Femur (tissue), 1 donor: ENCODE results near the gene TSPAN19.

Experiments used
- DNase-seq: peaks from one replicate; pipeline ENCODE4 v3.0.0-alpha.2; 2017

TSPAN19 gene

GRCh38 chr12:84998341-84998740, 37.7 kb downstream of the TSPAN19 start:
- DNase-seq, result no peak

- no peak for DNase-seq
Observed at GRCh38 chr12:84996759-84997158, 39.3 kb downstream of the TSPAN19 start.

- DNase-seq, result no peak
Observed at GRCh38 chr12:84995641-84996040, 40.4 kb downstream of the TSPAN19 start.

- DNase-seq, result no peak
Observed at GRCh38 chr12:84994426-84994825, 41.7 kb downstream of the TSPAN19 start.

GRCh38 chr12:84986586-84986985, 49.5 kb downstream of the TSPAN19 start:
- no peak for DNase-seq

GRCh38 chr12:84986117-84986516, 50.0 kb downstream of the TSPAN19 start:
- no peak for DNase-seq

- DNase-seq, result no peak
Observed at GRCh38 chr12:84983289-84983688, 52.8 kb downstream of the TSPAN19 start.

- DNase-seq, result no peak
Observed at GRCh38 chr12:84982888-84983287, 53.2 kb downstream of the TSPAN19 start.

- no peak for DNase-seq
Observed at GRCh38 chr12:84978921-84979320, 57.2 kb downstream of the TSPAN19 start.

- no peak for DNase-seq
Observed at GRCh38 chr12:84976133-84976532, 59.9 kb downstream of the TSPAN19 start.

- no peak for DNase-seq
Observed at GRCh38 chr12:84974155-84974815, 61.8 kb downstream of the TSPAN19 start.

GRCh38 chr12:84973026-84973425, 63.1 kb downstream of the TSPAN19 start:
- DNase-seq, result no peak

- no peak for DNase-seq
Observed at GRCh38 chr12:84969226-84969625, 66.9 kb downstream of the TSPAN19 start.
